ENCODE measurements around the gene ANXA7. TPM values are rescaled to one million over a fixed set of nuclear protein-coding genes. Genes with fewer than 3 reads are reported as not detected.
A peak's percentile ranks its signal among the peaks of the same experiment; 100 is the strongest.

Gene ANXA7
- 55.0 and 85.8 TPM in 2 replicates for polyA plus RNA-seq (2014; cell fraction: cytosol; rRNA removed)
- 30.7 and 34.8 TPM in 2 replicates for polyA plus RNA-seq (2014; cell fraction: nucleus; rRNA removed)

- DNase-seq (ENCODE audit: low spot score) = peak; percentile 88
Measured at GRCh38 chr10:73413528-73414229, at the start of gene ANXA7. Gene ANXA7 (minus strand): TSS chr10:73414058. CDS start chr10:73400856, 13,202 bp downstream.

DNA sequence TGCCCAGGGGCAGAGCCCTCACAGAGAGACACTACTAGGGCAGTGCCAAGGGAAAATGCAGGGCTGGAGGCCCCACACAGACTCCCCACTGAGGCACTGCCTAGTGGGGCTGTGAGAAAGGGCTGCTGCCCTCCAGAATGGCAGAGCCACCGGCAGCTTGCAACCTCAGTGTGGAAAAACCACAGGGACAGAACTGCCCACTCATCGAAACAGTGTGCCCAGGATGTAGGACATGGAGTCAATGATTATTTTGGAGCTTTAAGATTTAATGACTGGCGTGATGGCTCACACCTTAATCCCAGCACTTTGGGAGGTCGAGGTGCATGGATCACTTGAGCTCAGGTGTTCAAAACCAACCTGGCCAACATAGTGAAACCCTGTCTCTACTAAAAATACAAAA is 47.0 kb upstream of the ANXA7 start:
- no peak for DNase-seq (ENCODE audit: low spot score)

DNA sequence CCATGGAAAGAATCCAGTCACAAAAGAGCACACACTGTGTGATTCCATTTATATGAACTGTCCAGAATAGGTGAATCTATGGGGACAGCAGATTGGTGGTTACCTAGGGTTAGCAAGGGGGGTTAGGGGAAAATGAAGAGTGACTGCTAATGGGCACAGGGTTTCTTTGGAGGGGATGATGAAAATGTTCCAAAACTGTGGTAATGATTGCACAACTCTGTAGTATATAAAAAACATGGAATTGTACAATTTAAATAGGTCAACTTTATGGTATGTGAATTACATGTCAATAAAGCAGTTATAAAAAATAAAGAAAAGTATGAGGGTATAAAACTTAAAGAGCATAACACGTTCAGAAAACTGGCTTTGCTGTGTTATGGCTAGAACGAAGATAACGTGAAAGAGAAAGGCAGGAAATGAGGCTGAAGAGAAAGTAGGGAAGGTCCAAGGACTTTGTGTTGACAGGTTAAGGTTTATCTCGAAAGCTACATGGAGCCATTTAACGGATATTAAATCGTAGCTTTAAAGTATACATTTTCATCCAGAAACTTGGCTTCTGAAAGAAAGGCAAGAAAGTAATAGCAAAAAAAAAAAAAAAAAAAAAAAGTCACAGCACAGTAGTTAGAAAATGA is 45.9 kb upstream of the ANXA7 start:
- DNase-seq (ENCODE audit: low spot score) = no peak

DNA sequence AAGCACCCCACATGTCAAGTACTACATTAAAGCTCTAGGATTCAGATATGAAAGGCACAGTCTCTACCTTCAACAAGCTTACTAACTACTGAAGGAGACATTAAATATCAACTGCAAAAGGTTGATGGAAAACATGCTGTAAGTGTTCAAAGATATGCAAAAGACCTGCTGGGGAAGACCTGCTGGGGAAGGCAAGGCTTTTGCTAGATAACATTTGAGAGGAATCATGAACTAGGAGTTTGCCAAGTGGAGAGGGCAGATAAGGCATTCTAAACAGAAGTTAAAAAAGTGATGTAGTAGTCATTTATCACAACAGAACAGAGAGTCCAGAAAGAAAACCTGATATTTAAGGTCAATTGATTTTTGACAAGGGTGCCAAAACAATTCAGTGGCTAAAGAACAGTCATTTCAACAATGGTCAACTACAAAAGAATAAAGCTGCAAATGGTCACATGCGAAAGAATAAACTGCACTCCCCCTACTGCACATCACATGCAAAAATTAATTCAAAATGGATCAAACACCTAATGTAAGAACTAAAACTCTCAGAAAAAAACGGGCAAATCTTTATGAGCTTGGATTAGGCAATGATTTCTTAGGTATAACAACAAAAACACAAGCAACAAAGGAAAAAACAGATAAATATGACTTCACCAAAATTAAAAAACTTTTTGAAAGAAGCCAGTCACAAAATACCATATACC is 42.5 kb upstream of the ANXA7 start:
- DNase-seq (ENCODE audit: low spot score) = no peak

- DNase-seq (ENCODE audit: low spot score) = no peak
Measured at GRCh38 chr10:73449113-73449512, 35.3 kb upstream of the ANXA7 start.

GRCh38 chr10:73448384-73448783 is 34.5 kb upstream of the ANXA7 start:
- no peak for DNase-seq (ENCODE audit: low spot score)

DNA sequence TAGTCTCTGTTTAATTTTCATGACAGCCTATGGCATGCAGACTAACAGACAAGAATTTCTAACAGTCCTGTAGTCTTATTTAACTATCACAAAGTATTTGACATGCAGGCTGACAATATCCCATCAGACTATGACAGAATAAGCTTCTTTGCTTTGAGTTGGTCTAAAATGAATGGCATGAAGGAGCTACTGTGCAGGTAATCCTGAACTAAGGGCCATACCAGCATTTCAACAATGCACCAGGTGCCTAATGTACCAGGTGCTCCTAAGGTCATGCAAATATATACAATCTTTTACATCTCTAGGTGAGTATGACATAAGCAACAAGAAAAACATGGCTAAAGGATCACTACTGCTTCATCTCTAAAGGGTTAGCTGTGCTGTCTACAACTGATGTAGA is 33.1 kb upstream of the ANXA7 start:
- no peak for DNase-seq (ENCODE audit: low spot score)

DNA sequence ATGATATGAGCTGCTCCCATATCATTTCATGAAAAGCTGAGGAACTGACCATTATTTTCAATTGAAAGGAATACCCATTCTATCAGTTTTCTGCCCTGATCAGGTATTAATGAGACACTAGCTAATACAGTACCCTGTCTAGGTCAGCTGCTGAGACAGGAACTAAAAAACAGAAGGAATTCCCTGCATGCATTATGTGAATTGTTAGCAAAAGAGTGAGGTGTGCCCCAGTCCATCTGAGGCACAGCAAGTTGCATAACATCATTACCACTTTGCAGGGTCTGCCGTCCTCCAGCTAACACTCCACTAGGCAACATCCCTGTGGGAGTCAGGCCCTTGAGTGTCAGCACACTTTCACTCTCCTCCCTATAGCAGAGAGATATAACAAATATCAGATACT is 30.6 kb upstream of the ANXA7 start:
- DNase-seq (ENCODE audit: low spot score) = no peak

GRCh38 chr10:73439605-73440312 is 25.9 kb upstream of the ANXA7 start:
- DNase-seq (ENCODE audit: low spot score) = no peak

- no peak for DNase-seq (ENCODE audit: low spot score)
Measured at GRCh38 chr10:73439055-73439454, 25.2 kb upstream of the ANXA7 start.

GRCh38 chr10:73433538-73433867 is 19.6 kb upstream of the ANXA7 start, which contains the start of gene MSS51:
Gene MSS51 (minus strand): TSS chr10:73433561. CDS start chr10:73428284, 5,277 bp downstream.
- DNase-seq (ENCODE audit: low spot score) = no peak

DNA sequence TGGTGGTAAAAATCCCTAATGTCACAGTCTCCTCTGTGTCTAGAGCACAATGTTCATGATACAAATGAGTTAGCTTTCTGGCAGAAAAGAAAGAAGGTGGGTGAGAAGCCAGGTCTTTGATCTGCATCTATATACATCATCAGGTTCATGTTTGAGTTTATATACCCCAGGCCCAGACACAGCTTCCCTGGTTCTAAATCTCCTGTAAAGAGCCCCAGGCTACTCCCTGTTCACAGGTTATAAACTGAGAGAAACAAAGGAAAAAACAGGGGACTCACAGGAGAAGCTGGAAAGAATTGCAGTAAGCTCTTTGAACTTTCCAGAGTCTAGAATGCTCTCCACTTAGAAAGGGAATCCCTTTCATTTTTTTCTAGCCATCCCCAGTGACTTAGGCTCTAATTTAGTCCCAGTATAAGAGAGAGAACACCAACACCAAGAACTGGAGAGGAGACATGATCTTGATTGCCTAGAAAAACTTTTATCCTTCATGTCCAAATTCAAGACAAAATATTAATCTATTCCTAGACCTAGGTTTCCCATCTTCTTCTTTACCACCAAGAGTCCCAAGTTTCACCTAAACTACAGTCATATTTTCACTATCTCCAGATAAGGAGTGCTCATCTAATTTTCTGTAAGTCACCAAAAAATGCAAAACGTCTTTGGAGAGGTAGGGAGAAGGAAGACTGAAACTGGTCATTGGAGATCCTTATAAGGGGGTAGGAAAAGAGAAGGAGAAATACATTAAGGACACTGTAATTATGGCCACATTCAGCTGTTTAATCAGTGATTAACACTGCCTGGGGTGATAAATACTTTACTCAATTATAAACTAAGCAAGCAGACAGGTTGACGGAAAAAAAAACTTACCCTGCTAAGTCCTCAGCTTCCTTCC is 19.0 kb upstream of the ANXA7 start:
- no peak for DNase-seq (ENCODE audit: low spot score)

DNA sequence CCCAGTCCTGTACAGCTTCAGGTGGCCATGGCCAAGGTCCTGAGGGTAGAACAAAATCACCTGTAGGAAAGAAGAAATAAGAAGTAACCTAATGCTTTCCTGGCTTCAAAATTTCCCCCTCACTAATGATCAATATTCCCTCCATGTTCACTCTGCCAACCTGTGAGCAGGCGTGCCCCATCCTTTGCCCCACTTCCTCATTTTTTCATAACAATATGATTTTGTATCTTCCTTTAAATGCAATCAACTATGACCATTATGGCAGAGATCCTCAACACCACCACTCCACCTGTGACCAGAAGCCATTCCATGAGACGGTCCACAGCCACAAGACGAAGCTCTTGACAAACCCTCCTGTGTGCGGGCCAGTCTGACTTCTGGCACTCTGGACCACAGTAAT is 12.5 kb upstream of the ANXA7 start:
- no peak for DNase-seq (ENCODE audit: low spot score)

DNA sequence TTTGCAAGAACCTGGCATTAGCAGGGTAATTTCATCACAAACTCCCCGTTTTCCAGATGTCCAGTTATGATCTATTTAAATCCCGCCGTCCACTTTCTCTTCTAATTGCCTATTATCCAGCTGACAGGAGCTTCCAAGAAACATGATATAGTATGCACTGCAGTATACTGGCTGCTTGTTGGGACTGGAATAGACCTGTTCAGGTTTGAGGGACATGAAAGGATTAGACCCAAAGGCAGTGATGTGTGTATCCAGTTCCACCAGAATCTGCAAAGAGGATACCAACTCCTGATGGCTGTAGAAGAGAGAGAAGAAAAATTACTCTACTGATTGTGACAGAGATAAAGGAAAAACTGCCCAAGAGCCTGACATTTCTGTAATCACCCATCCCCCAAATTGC is 10.6 kb upstream of the ANXA7 start:
- peak; percentile 38 for DNase-seq (ENCODE audit: low spot score)

- DNase-seq (ENCODE audit: low spot score) = no peak
Measured at GRCh38 chr10:73423309-73423708, 9.5 kb upstream of the ANXA7 start.

DNA sequence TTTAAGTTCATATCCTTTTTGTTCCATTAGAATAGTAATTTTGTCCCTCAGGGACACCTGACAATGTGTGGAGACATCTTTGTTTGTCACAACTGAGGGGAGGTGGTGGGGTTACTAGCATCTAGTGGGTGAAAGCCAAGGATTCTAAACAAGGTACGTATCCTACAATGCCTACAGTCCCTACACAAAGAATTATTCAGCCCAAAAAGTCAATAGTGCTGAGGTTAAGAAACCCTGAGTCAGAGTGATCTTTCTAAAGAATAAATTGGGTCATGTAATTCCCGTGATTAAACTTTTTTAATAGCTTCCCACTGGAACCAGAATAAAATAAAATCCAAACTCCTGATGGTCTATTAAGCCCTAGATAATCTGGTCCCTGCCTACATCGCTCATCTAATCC is 2.7 kb upstream of the ANXA7 start:
- no peak for DNase-seq (ENCODE audit: low spot score)

DNA sequence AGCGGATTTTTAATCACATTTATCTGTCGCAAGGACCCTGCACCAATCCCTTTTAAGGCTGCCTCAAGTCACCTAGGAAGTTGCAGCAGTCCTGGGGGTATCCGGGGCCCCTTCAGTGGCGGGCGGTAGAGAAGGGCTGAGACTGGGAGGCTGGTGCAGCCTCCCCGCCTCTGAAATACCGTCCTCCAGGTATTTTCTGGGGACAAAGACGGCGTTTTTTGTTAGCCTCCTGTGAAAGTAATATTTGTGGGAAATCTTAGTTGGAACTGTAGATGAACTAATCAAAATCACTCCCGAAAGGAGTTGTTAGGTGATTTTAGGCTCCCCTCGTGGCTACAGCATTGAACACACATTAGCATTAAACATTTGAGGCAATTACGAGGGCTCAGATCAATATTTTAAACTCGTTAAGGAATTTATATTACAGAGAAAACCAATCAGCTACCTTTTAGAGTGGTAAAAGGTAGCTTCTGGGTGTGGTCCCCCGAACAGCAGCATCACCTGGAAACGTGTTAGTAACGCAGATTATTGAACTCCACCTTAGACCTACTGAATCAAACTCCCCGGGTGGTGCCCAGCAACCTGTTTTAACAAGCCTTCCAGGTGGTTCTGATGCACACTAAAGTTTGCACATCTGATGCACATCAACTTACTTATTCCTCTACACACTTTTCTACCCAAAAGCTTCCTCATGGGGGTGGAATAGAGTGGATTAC is 530 bp upstream of the ANXA7 start:
- no peak for DNase-seq (ENCODE audit: low spot score)

DNA sequence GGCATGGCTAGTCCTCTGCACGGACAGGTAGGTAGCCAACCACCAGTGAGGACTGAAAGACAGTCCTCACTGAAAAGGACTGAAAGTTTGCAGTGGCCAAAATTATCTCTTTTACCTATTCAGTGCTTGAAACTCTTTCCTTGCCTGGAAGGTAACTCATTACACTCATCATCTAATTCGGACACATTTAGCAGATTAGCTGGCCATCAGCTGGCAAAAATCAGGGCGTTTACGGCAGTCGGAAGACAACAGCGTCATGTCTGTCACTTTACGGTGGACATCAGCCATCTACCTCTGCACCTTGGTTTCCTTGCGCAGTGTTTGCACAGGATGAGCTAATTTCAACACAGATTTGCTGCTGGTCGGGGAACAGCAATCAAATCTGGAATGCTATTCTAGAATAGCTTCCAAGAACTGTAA is 740 bp downstream of the ANXA7 start:
- DNase-seq (ENCODE audit: low spot score) = peak; percentile 56

- no peak for DNase-seq (ENCODE audit: low spot score)
Measured at GRCh38 chr10:73410897-73411296, 3.0 kb downstream of the ANXA7 start.

- DNase-seq (ENCODE audit: low spot score) = no peak
Measured at GRCh38 chr10:73408978-73409521, 4.8 kb downstream of the ANXA7 start.

Measured in SK-N-DZ (cell line).